ENCODE measurements around the gene UQCR10. TPM values are rescaled to one million over a fixed set of nuclear protein-coding genes. Genes with fewer than 3 reads are reported as not detected.
A peak's percentile ranks its signal among the peaks of the same experiment; 100 is the strongest.

The UQCR10 gene
- total RNA-seq, 2 experiments from 2014 or later: 86.4 to 89.5 TPM

DNA sequence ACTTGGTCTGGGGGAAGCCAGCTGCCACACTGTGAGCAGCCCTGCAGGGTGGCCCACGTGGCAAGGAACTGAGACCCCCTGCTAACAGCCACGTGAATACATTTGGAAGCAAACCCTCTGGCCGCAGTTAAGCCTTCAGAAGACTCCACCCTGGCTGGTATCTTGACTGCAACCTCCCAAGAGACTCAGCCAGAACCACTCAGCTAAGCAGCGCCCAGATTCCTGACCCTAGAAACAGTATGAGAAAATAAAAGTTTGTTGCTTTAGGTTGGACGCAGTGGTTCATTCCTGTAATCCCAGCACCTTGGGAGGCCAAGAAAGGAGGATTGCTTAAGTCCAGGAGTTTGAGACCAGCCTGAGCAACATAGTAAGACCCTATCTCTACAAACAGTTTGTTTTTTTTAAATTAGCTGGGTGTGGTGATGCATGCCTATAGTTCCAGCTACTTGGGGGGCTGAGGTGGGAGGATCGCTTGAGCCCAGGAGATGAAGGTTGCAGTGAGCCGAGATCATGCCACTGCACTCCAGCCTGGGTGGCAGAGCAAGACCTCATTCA lies 9.0 kb upstream of the UQCR10 start:
- Mint-ChIP-seq H3K9me3 (no peaks in the 10 kb centered on the region), H3K36me3 (ENCODE audit: low read depth) (no peaks in the 10 kb centered on the region), H3K4me1 (no peaks in the 10 kb centered on the region), H3K4me3 (no peak overlapping the region), H3K27me3 (no peaks in the 10 kb centered on the region), H3K27ac (no peak overlapping the region)
- no peak for DNase-seq
- ChIA-PET POLR2A (interaction anchor here (1.5 kb wide), 1 partner anchor 8 kb away, joined by 5 read pairs; no protein-coding TSS in a partner anchor), CTCF (interaction anchor here (0.7 kb wide), 1 partner anchor 127 kb away, joined by 3 read pairs; no protein-coding TSS in a partner anchor)

DNA sequence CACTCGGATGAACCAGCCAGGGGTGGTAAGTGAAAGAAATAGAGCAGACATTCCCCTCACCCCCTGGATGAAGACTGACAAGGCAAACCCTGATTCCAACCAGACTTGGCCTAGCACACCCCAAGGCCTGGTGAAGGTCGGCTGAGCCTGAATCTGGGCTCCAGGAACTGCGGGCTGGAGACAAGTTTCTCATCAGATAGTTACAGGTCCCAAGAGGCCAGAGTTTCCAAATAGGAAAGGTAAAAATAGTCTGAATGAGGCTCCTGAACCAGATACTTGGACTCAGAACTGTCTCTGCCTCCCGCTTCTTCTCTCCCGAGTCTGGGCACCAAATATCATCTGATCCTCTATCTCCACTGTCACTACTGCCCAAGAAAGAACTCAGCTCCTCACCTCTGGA lies 8.2 kb upstream of the UQCR10 start:
- Mint-ChIP-seq H3K4me1 (peaks cover under 1% of the 10 kb centered on the region), H3K9me3 (no peaks in the 10 kb centered on the region), H3K27me3 (no peaks in the 10 kb centered on the region), H3K36me3 (ENCODE audit: low read depth) (no peaks in the 10 kb centered on the region), H3K27ac (no peak overlapping the region), H3K4me3 (no peak overlapping the region)
- POLR2A ChIA-PET: no interaction called here
- CTCF ChIA-PET: no interaction called here
- DNase-seq: no peak

DNA sequence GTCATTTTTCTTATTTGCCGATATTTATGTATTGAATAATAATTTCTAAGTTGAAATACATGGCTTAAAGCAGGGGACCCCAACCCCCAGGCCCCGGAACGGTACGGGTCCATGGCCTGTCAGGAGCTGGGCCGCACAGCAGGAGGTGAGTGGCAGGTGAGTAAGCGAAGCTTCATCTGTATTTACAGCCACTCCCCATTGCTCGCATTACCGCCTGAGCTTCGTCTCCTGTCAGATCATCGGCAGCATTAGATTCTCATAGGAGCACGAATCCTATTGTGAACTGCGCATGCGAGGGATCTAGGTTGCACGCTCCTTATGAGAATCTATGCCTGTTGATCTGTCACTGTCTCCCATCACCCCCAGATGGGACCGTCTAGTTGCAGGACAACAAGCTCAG lies 4.9 kb upstream of the UQCR10 start:
- H3K36me3 Mint-ChIP-seq (ENCODE audit: low read depth): peaks cover 2% of the 10 kb centered on the region
- H3K27ac Mint-ChIP-seq: no peak overlapping the region
- no peaks in the 10 kb centered on the region for H3K27me3 Mint-ChIP-seq
- H3K9me3 Mint-ChIP-seq: no peaks in the 10 kb centered on the region
- ChIA-PET POLR2A (no interaction called here), CTCF (no interaction called here)
- peaks cover 21% of the 10 kb centered on the region for H3K4me1 Mint-ChIP-seq
- no peak for DNase-seq
- H3K4me3 Mint-ChIP-seq: no peak overlapping the region

DNA sequence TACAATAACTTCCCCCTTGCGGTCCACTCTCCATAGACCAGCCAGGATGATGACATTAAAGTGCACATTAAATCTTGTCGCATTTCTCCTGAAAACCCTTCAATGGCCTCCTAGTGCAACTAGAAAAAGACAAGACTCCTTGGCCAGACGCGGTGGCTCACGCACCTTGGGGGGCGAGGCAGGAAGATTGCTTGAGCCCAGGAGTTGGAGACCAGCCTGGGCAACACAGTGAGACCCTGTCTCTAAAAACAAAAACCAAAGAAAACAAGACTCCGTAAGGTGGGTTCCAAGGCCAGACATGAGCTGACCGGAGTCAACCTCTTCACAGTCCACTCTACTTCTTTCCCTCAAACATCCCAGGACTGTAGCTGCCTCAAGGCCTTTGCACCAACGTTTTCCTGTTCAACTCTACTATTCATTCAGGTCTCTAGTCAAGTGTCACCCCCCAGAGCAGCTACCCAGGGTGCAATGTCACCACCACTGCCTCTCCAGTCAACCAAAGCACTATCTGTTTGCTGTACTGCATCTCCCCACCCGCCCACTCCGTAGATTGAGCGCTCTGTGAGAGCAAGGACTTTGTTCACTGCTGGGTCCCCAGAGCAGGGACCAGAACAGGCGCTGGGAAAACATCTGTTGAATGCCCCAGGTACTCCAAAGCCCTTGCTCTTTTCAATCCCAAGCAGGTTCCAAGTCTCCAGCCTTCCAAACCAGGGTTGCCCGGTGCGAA lies 1.1 kb upstream of the UQCR10 start:
- CTCF ChIA-PET: interaction anchor here (0.9 to 1.3 kb wide), 3 partner anchors 9 to 322 kb away, joined by 3 to 5 read pairs (median 4); no protein-coding TSS in a partner anchor
- peak; percentile 35 for DNase-seq
- Mint-ChIP-seq H3K4me1 (peaks cover 37% of the 10 kb centered on the region), H3K4me3 (peak overlapping the region; percentile 93), H3K9me3 (no peaks in the 10 kb centered on the region), H3K27ac (peak overlapping the region; percentile 79), H3K36me3 (ENCODE audit: low read depth) (peaks cover 27% of the 10 kb centered on the region), H3K27me3 (no peaks in the 10 kb centered on the region)
- POLR2A ChIA-PET: interaction anchor here (0.8 to 2.0 kb wide), 9 partner anchors 9 to 162 kb away, joined by 3 to 20 read pairs (median 5); partner anchors contain the start of gene ASCC2

DNA sequence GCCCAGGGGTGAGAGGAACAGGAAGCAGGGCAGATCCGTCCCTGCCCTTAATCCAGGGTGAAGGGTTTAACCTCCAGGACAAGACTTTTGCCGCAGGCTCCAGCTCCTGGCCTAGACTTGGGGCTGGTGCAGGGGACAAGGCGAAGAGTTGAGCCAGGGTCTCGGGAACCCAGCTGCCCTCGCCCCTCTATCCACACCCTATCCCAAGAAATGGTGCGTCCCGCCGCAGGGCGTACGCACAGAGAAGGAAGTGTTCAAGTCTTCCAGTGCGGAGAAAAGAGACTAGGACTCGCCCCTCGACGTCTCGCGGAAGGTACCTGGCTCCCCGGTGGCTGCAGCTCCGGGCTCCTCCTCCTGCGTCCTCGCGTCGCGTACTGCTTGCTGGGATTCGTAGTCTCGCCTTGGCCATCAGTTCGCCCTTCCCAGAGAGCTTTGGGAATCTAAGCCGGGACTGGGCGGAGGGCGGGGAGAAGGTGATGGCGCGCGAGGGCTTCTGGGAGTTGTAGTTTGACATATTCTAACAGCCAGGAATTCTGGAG lies 468 bp upstream of the UQCR10 start, which contains the start of gene ZMAT5:
ZMAT5 (minus strand) TSS at position 376 of the 539 bp plus-strand sequence. CDS start 18,463 bp downstream, outside the sequence.
- Mint-ChIP-seq H3K27me3 (no peaks in the 10 kb centered on the region), H3K4me1 (peaks cover 37% of the 10 kb centered on the region), H3K4me3 (peak within 1 kb of the TSS; percentile 93), H3K9me3 (no peaks in the 10 kb centered on the region), H3K36me3 (ENCODE audit: low read depth) (peaks cover 27% of the 10 kb centered on the region), H3K27ac (peak within 1 kb of the TSS; percentile 79)
- POLR2A ChIA-PET: interaction anchor here (0.8 to 2.0 kb wide), 10 partner anchors 9 to 162 kb away, joined by 3 to 20 read pairs (median 5); partner anchors contain the start of gene ASCC2
- CTCF ChIA-PET: interaction anchor here (0.9 to 1.3 kb wide), 3 partner anchors 10 to 322 kb away, joined by 3 to 5 read pairs (median 4); no protein-coding TSS in a partner anchor
- peak; percentile 94 for DNase-seq

DNA sequence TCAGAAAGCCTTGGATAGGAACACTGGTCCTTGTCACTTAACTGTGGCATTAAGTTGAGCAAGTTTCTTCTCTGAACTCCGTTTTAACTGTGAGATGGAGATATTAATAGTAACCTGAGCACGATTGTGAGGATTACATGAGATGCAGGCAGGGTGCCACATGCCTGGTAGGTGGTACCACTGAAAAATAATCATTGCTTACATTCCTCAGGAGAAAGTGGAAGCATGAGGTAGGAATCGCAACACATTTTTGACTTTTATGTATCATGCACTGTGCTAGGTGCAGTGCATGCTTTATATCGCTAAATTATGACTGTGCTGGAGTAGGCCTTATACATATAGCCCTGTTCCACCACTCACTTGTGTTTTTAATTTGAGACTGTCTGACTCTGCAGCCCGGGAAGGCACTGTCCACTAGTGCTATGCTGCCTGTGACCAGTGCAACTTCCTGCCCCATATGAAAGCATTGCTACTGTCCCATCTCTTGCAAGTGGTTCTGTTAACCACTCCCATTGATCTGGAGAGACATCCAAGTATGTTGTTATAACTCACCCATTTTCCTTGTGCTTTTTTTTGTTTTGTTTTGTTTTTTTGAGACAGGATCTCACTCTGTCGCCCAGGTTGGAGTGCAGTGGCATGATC lies 1.0 kb downstream of the UQCR10 start:
- Mint-ChIP-seq H3K4me3 (peak overlapping the region; percentile 93), H3K36me3 (ENCODE audit: low read depth) (peaks cover 27% of the 10 kb centered on the region), H3K4me1 (peaks cover 37% of the 10 kb centered on the region), H3K27me3 (no peaks in the 10 kb centered on the region), H3K9me3 (no peaks in the 10 kb centered on the region), H3K27ac (peak overlapping the region; percentile 79)
- POLR2A ChIA-PET: interaction anchor here (1.5 kb wide), 1 partner anchor 69 kb away, joined by 4 read pairs; the partner anchor contains the start of gene ASCC2
- no peak for DNase-seq
- CTCF ChIA-PET: no interaction called here

DNA sequence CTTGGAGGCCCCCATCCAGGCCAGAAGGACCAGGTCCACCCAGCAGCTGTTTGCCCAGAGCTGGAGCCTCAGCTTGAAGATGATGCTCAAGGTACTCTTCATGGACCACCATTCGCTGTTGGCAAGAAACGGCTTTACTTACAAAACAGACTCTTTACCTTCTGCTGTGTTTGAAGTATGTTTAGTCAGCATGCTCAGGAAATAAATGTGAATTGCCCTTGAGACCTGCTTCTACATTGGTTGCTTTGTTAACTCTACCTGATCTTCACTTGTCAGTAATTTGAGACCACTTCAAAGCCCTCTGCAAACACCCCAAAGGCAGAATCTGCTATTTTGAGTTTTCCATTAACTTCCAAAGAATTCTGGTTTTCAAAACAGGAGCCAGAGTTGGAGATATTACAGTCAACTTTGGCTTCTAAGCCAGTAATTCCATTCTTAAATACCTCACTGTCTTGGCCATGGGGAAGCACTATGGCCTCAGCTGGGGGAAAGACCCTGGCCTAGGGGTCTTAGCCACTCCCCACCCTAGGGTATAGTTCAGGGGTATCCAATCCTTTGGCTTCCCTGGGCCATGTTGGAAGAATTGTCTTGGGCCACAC lies 2.7 kb downstream of the UQCR10 start:
- H3K4me1 Mint-ChIP-seq: peaks cover 31% of the 10 kb centered on the region
- H3K36me3 Mint-ChIP-seq (ENCODE audit: low read depth): peaks cover 27% of the 10 kb centered on the region
- H3K27ac Mint-ChIP-seq: no peak overlapping the region
- H3K4me3 Mint-ChIP-seq: peak overlapping the region; percentile 7
- H3K27me3 Mint-ChIP-seq: no peaks in the 10 kb centered on the region
- DNase-seq: no peak
- ChIA-PET POLR2A (interaction anchor here (1.5 kb wide), 1 partner anchor 68 kb away, joined by 4 read pairs; the partner anchor contains the start of gene ASCC2), CTCF (no interaction called here)
- H3K9me3 Mint-ChIP-seq: no peaks in the 10 kb centered on the region

DNA sequence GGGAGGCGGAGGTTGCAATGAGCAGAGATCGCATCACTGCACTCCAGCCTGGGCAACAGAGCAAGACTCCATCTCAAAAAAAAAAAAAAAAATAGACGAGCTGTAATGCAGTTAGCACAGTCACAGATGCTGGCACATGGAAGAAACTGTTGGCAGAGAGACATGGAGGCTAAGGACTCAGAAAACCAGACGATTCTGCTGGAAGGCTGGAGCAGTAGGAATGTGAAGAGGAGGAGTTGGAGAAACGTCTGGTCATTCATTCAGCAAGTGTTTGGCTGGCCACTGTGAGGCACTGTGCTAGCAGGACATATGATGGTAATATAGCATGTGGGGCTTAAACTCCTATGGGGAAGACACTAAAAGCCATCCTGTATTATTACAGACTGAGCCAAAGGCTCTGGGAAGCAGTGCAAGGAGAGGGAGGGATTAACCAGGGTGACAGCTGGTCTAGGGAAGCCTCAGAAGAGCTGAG lies 5.0 kb downstream of the UQCR10 start:
- Mint-ChIP-seq H3K27me3 (no peaks in the 10 kb centered on the region), H3K4me1 (peaks cover 16% of the 10 kb centered on the region), H3K36me3 (ENCODE audit: low read depth) (peaks cover 25% of the 10 kb centered on the region), H3K9me3 (no peaks in the 10 kb centered on the region), H3K4me3 (no peak overlapping the region), H3K27ac (no peak overlapping the region)
- CTCF ChIA-PET: interaction anchor here (0.6 kb wide), 1 partner anchor 194 kb away, joined by 4 read pairs; no protein-coding TSS in a partner anchor
- POLR2A ChIA-PET: no interaction called here
- no peak for DNase-seq

DNA sequence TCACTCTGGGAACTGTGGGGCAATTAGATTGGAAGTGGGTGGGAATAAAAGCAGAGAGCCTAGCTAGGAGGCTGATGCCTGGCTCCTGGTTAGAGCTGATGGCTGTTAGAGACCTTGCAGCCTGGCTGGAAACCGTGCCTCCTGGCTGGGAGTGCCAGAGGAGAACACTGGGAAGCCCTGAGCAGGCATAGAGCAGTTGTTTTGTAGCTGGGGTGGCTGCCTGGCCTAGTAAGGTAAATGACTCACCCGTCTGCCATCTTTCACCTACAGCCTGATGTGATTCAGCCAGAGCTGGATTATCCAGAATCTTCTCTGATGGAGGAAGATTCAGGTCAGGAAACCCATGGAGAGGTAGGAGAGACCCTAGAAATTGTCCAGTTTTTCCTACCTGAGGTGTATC lies 6.1 kb downstream of the UQCR10 start:
- CTCF ChIA-PET: interaction anchor here (0.7 kb wide), 1 partner anchor 336 kb away, joined by 3 read pairs; no protein-coding TSS in a partner anchor
- no peak overlapping the region for H3K4me3 Mint-ChIP-seq
- no peak for DNase-seq
- H3K4me1 Mint-ChIP-seq: peaks cover 11% of the 10 kb centered on the region
- H3K27me3 Mint-ChIP-seq: no peaks in the 10 kb centered on the region
- POLR2A ChIA-PET: interaction anchor here (1.1 kb wide), 1 partner anchor 17 kb away, joined by 3 read pairs; no protein-coding TSS in a partner anchor
- no peaks in the 10 kb centered on the region for H3K9me3 Mint-ChIP-seq
- H3K36me3 Mint-ChIP-seq (ENCODE audit: low read depth): peaks cover 22% of the 10 kb centered on the region
- H3K27ac Mint-ChIP-seq: no peak overlapping the region

DNA sequence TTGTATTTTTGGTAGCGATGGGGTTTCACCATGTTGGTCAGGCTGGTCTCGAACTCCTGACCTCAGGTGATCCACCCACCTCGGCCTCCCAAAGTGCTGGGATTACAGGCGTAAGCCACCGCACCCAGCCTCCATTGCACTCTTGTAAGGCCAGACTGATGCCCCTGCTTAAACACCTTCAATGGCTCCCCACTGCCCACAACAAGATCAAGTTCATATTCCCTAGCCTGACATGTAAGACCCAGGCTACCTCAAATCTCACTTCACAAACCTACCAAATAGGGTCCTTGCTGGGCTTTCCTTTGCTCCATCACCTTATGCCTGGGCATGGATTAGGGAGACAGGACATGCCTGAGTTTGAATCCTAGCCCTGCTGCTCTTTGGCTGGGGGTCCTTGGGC lies 13.1 kb downstream of the UQCR10 start:
- POLR2A ChIA-PET: no interaction called here
- H3K36me3 Mint-ChIP-seq (ENCODE audit: low read depth): no peaks in the 10 kb centered on the region
- H3K4me3 Mint-ChIP-seq: no peak overlapping the region
- no peaks in the 10 kb centered on the region for H3K27me3 Mint-ChIP-seq
- no peaks in the 10 kb centered on the region for H3K9me3 Mint-ChIP-seq
- H3K27ac Mint-ChIP-seq: no peak overlapping the region
- H3K4me1 Mint-ChIP-seq: no peaks in the 10 kb centered on the region
- CTCF ChIA-PET: interaction anchor here (0.8 kb wide), 1 partner anchor 225 kb away, joined by 3 read pairs; no protein-coding TSS in a partner anchor
- no peak for DNase-seq

DNA sequence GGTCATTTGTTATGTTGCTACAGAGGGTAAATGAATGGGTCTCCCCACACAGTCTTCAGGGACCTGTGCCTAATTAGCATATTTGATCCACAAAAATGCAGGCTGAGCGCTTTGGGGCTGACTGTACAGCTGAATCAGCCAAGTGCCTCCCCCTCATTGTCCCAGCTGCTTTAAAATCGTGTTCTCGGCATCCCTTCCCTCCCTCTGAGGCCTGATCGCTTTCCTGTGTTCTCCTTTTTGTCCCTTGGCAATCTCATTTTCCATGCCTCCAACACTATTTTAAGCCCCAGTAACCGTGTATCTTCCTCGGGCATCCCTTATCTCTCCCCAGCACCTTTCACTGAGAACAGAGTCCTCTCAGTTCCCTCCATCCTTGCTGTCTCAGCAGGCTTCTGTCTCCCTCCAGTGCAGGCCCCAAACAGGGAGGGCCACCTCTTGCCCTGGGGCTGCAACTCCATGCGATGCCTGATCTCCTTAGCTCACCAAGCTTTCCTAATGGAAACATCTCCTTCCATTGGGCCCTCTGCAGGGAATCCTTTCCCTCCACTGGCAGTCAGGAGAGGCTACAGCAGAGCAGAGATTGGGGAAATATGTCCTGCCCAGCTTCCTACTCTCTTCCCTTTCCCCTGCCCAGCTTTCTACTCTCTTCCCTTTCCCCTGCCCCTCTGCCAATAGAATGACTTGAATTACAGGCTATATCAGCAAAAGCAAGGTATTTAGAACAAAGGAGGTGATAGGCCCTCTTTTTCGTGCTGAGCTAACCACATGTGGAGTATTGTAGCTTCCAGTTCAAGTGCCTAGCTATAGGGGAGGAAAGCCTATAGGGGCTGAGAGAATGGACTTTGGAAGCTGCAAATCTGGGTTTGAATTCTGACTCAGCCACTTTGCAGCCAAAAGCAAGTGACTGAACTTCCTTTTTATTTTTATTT lies 13.8 kb downstream of the UQCR10 start:
- no peak overlapping the region for H3K4me3 Mint-ChIP-seq
- H3K27me3 Mint-ChIP-seq: no peaks in the 10 kb centered on the region
- DNase-seq: no peak
- no peaks in the 10 kb centered on the region for H3K36me3 Mint-ChIP-seq (ENCODE audit: low read depth)
- no peaks in the 10 kb centered on the region for H3K4me1 Mint-ChIP-seq
- ChIA-PET POLR2A (no interaction called here), CTCF (interaction anchor here (0.6 kb wide), 1 partner anchor 156 kb away, joined by 3 read pairs; no protein-coding TSS in a partner anchor)
- H3K27ac Mint-ChIP-seq: no peak overlapping the region
- H3K9me3 Mint-ChIP-seq: no peaks in the 10 kb centered on the region

All from activated CD4-positive, alpha-beta memory T cell treated with anti-CD3 and anti-CD28 coated beads, Interleukin-2, amount 10 ng/mL, durations not matched to agents 7 days and 5 days (primary cell).